Cardiac muscle cell (in vitro differentiated cells and primary cell): ENCODE measurements around the gene AUTS2. TPM values are rescaled to one million over a fixed set of nuclear protein-coding genes. Genes with fewer than 3 reads are reported as not detected.

Experiments
- DNase-seq, 2 donors: peaks; one replicate each; pipeline versions ENCODE4 v3.0.0 to v3.0.0-alpha.2; 2010 to 2017; ENCODE audit warnings: low read depth in 1 of 2, low spot score in 1 of 2
- H3K27ac ChIP-seq: fragments of 200-600 bp; sonication (generic); 2 replicates; pipeline ENCODE4 v1.5.1; 2016
- H3K27me3 ChIP-seq: fragments of 200-600 bp; sonication (generic); 2 replicates; pipeline ENCODE4 v1.6.0; 2016; ENCODE audit warnings: control low read depth
- H3K36me3 ChIP-seq: fragments of 200-600 bp; sonication (generic); 2 replicates; pipeline ENCODE4 v1.5.1; 2016; ENCODE audit warnings: control low read depth
- H3K4me1 ChIP-seq: fragments of 200-600 bp; sonication (generic); 2 replicates; pipeline ENCODE4 v1.8.1; 2017; ENCODE audit warnings: low read depth, mild to moderate bottlenecking, mixed run types
- H3K4me3 ChIP-seq: fragments of 200-600 bp; sonication (generic); 2 replicates; pipeline ENCODE4 v1.5.1; 2016; ENCODE audit warnings: mild to moderate bottlenecking
- H3K9me3 ChIP-seq: fragments of 200-600 bp; sonication (generic); 2 replicates; pipeline ENCODE4 v1.5.1; 2017; ENCODE audit warnings: low read depth, mild to moderate bottlenecking, control low read depth
- CTCF ChIP-seq: IDR thresholded peaks from 2 replicates; pipeline ENCODE4 v1.5.1; 2012; ENCODE audit warnings: low read depth, mild to moderate bottlenecking, low read length
- polyA plus RNA-seq: library from polyadenylated mRNA; unstranded; fragments of >200 nt; fragmentation: Nextera tagmentation; extraction: Ambion mirVana; gene quantifications from 2 replicates; pipeline ENCODE4 v1.2.1, GENCODE V29; 2016
- total RNA-seq: library from RNA; depleted of rRNA; stranded (reverse); fragments of >200 nt; gene quantifications from 2 replicates; pipeline ENCODE4 v1.2.3, GENCODE V29; 2016

AUTS2 gene
- total and polyA plus RNA-seq, 2 experiments from 2014 or later: 41.0 to 45.5 TPM

- no peak for TF ChIP-seq CTCF
- H3K4me1 ChIP-seq: peaks cover 24% of the 10 kb centered on the region
- no peak overlapping the region for H3K27ac ChIP-seq
- no peaks in the 10 kb centered on the region for H3K9me3 ChIP-seq
- no peaks in the 10 kb centered on the region for H3K27me3 ChIP-seq
- H3K4me3 ChIP-seq: no peak overlapping the region
- H3K36me3 ChIP-seq: no peaks in the 10 kb centered on the region
- DNase-seq: no peak
Observed at GRCh38 chr7:70091362-70091761, 493.1 kb downstream of the AUTS2 start.

- DNase-seq: peak in 1 of 2 donors; percentile 67
- H3K9me3 ChIP-seq: no peaks in the 10 kb centered on the region
- H3K27ac ChIP-seq: no peak overlapping the region
- H3K27me3 ChIP-seq: no peaks in the 10 kb centered on the region
- no peaks in the 10 kb centered on the region for H3K36me3 ChIP-seq
- peaks cover 28% of the 10 kb centered on the region for H3K4me1 ChIP-seq
- TF ChIP-seq CTCF: no peak
- H3K4me3 ChIP-seq: no peak overlapping the region
Observed at GRCh38 chr7:70092314-70093204, 494.3 kb downstream of the AUTS2 start.

GRCh38 chr7:70093205-70093904, 495.1 kb downstream of the AUTS2 start:
- DNase-seq: peak in 1 of 2 donors; percentile 12
- TF ChIP-seq CTCF: no peak
- H3K4me3 ChIP-seq: no peak overlapping the region
- no peaks in the 10 kb centered on the region for H3K36me3 ChIP-seq
- no peak overlapping the region for H3K27ac ChIP-seq
- H3K27me3 ChIP-seq: no peaks in the 10 kb centered on the region
- no peaks in the 10 kb centered on the region for H3K9me3 ChIP-seq
- peaks cover 36% of the 10 kb centered on the region for H3K4me1 ChIP-seq

GRCh38 chr7:70094831-70095230, 496.6 kb downstream of the AUTS2 start:
- no peak for DNase-seq
- H3K4me1 ChIP-seq: peaks cover 38% of the 10 kb centered on the region
- no peak overlapping the region for H3K27ac ChIP-seq
- no peak overlapping the region for H3K4me3 ChIP-seq
- H3K27me3 ChIP-seq: no peaks in the 10 kb centered on the region
- no peaks in the 10 kb centered on the region for H3K36me3 ChIP-seq
- H3K9me3 ChIP-seq: no peaks in the 10 kb centered on the region
- no peak for TF ChIP-seq CTCF

- Histone ChIP-seq H3K36me3 (no peaks in the 10 kb centered on the region), H3K27ac (peak overlapping the region; percentile 59), H3K4me1 (peaks cover 32% of the 10 kb centered on the region), H3K27me3 (no peaks in the 10 kb centered on the region), H3K9me3 (no peaks in the 10 kb centered on the region), H3K4me3 (no peak overlapping the region)
- TF ChIP-seq CTCF: no peak
- peak in 1 of 2 donors; percentile 76 for DNase-seq
Observed at GRCh38 chr7:70097645-70098044, 499.4 kb downstream of the AUTS2 start.
